ENCODE data around the gene KLK14.

Gene KLK14

GRCh38 chr19:51031220-51031879 lies 51.3 kb downstream of the KLK14 start:
- TF ChIP-seq CTCF (IDR thresholded peaks at IDR 0.05; ENCODE audit: low read depth, low read length): no peak
- no peak for DNase-seq (ENCODE audit: extremely low read depth, low read depth)

GRCh38 chr19:51030631-51031030 lies 52.1 kb downstream of the KLK14 start:
- DNase-seq (ENCODE audit: extremely low read depth, low read depth): no peak
- no peak for TF ChIP-seq CTCF (IDR thresholded peaks at IDR 0.05; ENCODE audit: low read depth, low read length)

GRCh38 chr19:51029718-51030117 lies 53.0 kb downstream of the KLK14 start:
- no peak for DNase-seq (ENCODE audit: extremely low read depth, low read depth)

More at GRCh38 chr19:51029718-51030117, 53.0 kb downstream of the KLK14 start:
- no peak for TF ChIP-seq CTCF (IDR thresholded peaks at IDR 0.05; ENCODE audit: low read depth, low read length)
